Stomach (tissue), 4 donors: Measurements from ENCODE around the gene WNK2.

ENCODE experiments used
- POLR2A ChIP-seq, 4 donors: fragments of 450-650 bp; IDR thresholded peaks; one replicate each; pipeline ENCODE4 v1.6.1; 2016; ENCODE audit warnings: antibody characterized with exemption in 4 of 4, control low read depth in 2 of 4, mild to moderate bottlenecking in 1 of 4, moderate library complexity in 1 of 4
- TF ChIP-seq, protein P1 (sequence below), 7 experiments: fragments of 450-650 bp in 4 of 7; fragments of 200-600 bp in 3 of 7; sonication (generic) in 3 of 7; IDR thresholded peaks; one replicate each; pipeline ENCODE4 v1.5.1; 2016 to 2019; ENCODE audit warnings: antibody characterized with exemption in 7 of 7, control low read depth in 2 of 7, mild to moderate bottlenecking in 1 of 7

DNA sequence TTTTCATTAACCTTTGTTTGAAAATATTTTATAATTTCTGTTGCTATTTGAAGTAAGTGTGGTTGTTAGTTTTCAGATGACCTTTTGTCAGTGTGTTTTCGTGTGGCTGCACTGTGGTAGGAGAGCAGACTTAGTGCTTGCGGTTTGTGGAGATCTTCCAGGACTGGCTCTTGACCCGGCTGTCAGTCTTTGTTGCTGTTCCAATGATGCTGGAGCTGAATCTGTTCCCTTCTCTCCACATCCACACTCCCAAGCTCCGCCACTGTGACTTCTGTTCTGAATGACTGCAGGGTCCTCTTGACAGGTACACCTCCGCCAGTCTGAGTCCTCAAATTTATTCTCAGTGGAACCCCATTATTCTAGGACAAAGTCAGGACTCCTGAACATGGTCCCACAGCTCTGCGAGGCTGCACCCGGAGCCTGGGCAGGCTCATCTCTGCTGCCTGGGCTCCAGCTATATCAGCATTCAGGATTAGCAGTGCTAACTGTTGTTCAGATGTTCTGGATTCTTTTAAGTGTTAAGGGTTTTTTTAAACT lies 126.0 kb downstream of the WNK2 start:
- TF ChIP-seq, protein P1, sequence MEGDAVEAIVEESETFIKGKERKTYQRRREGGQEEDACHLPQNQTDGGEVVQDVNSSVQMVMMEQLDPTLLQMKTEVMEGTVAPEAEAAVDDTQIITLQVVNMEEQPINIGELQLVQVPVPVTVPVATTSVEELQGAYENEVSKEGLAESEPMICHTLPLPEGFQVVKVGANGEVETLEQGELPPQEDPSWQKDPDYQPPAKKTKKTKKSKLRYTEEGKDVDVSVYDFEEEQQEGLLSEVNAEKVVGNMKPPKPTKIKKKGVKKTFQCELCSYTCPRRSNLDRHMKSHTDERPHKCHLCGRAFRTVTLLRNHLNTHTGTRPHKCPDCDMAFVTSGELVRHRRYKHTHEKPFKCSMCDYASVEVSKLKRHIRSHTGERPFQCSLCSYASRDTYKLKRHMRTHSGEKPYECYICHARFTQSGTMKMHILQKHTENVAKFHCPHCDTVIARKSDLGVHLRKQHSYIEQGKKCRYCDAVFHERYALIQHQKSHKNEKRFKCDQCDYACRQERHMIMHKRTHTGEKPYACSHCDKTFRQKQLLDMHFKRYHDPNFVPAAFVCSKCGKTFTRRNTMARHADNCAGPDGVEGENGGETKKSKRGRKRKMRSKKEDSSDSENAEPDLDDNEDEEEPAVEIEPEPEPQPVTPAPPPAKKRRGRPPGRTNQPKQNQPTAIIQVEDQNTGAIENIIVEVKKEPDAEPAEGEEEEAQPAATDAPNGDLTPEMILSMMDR (IDR thresholded peaks at IDR 0.05) = no peak
- no peak for TF ChIP-seq POLR2A (IDR thresholded peaks at IDR 0.05)
